CD4-positive, alpha-beta T cell treated with Interleukin-1 beta for 1 hour (primary cell): ENCODE results near the gene ADTRP.

ENCODE experiments used
- DNase-seq, 2 donors: peaks; one replicate each; pipeline ENCODE4 v3.0.0-alpha.2; 2020 to 2022

The ADTRP gene

DNA sequence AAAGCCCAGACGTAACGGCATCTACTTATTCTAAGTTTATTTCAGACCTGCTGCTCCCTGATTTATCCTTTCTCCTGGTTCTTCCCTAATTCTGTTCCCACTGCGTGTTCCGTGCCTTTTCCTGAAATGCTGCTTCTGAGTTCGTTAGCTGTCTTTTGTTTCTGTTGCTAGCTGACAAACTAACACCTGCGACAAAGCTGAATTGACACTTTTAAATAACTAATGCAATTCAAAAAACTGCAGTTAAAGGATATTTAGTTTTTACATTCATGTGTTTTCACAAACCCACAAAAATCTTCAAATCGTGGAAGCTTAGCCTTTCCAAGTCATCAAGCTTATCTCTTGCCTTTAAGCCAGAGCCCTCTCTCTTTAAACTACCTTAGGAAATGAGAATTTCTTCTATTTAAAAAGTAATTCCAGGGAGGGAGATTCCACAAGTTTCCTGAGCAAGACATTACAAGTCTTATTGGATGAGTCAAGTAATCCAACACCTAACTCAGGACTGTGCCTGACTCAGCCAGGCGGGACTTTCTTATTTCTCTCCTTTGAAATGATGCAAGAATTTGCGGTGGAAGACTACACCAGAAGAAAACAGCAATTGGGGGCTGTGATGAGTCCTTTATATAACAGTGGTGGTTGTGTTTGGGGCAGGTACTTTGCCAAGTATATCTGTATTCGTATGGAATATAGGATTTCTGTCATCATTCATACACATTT lies 6.3 kb downstream of the ADTRP start:
- peak in 1 of 2 donors; percentile 23 for DNase-seq

DNA sequence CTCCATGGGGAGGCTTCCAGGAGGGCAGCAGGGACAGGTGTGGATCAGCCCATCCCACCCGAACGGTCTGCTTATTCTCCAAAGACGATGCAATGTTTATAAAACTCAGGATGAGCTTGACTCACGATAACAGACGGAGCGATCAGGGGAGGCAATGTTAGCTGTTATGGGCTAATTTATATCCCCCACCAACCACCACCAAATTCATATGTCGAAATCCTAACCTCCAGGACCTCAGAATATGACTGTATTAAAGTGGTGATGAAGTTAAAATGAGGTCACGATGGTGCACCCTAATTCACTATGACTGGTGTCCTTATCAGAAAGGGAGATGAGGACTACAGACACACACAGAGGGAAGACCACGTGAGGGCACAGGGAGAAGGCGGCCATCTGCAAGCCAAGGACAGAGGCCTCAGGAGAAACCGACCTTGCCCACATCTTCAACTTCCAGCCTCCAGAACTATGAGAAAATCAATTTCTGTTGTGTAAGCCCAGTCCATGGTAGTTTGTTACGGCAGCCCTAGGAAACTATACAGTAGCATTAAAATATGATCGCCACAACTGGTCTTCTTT lies 7.0 kb downstream of the ADTRP start:
- no peak for DNase-seq

DNA sequence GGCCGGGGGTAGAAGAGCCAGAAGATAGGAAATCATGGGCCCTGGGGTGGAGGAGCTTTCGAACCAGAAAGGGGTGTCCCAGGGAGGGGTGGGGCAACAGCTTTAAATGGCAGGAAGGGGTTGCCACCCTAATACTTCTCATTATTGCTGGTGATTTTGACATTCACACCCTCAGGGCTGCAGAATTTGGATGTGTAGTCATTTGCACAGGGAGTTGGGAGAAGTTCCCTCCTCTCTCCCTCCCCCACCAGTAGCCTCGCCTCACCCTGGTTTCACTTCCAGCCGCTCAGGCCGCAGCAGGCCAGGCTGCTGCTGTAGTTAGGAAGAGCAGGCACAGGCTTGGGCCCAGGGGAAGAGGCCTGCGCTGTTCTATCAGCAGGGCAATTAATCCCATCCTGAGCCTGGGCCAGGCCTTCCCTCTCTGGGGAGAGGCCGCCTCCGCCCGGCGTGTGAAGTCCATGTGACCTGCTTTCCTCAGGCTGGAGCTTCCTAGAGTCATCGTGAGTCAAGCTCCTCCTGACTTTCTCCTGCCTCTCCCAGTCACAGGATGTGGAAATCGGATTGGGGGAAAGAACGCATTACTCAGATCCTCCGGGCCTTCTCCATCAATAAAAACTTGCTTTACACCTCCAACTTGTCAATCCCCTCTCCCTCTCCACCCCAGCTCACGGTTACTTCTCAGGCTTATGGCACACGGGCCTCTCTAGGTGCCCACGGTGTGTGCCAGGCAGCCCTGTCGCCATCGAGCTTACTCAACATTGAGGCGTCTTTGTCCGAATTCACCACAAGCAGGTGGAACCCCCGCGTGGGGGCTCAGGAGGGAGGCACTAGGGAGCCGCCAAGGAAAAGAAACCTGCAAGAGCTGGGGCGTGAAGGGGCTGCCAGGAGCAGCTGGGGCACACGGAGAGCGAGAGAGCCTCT lies 7.8 kb downstream of the ADTRP start:
- peak in 1 of 2 donors; percentile 68 for DNase-seq

DNA sequence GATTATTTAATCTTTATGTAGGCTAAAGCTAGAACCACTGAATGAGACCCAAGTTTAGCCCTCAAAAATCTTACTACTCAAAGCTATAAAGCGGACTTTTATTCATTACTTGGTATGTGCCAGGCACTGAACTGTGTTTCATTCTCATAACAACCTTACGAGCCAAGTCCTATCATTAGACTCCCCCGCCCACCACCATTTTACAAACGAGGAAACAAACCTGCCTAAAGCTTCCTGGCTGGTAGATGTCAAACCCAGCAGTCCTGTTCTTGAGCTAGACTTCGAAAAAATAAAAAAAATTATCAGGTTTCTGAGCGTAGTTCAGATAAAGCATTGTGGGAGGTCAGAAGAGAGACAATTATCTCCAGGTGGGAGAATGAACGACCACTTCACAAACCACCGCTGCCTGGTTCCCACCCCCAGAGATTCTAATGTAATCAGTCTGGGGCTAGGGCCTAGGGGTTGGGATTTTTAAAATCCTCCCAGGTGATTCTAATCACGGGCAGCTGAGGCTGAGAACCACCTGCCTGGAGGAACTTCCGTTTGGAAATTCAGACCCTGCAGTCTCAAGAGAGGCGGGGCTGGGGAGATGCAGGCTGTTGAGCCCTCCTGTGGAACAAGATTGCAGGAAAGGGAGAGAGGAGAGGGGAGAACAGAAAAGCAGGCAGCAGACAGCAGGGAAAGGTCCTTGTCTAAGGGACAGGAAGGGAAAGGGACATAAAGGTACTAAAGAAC lies 8.6 kb downstream of the ADTRP start:
- no peak for DNase-seq

DNA sequence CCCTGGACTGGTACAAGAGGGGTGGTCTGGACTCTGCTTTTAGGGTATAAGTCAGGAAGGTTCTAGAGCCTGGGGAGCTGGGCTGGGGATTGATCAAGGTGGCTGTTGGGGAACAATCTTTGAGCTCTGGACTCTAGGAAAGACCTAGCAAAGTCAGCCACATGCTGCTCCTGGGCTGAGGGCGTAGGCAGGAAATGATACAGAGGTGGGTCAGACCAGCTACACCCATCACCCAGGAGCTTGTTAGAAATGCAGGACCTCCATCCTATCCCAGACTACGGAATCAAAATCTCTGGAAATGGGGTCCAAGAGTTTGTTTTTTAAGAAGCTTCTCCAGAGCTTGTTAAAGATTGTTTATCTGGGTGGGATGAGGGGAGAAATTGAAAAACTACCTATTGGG lies 9.4 kb downstream of the ADTRP start:
- DNase-seq, result no peak

DNA sequence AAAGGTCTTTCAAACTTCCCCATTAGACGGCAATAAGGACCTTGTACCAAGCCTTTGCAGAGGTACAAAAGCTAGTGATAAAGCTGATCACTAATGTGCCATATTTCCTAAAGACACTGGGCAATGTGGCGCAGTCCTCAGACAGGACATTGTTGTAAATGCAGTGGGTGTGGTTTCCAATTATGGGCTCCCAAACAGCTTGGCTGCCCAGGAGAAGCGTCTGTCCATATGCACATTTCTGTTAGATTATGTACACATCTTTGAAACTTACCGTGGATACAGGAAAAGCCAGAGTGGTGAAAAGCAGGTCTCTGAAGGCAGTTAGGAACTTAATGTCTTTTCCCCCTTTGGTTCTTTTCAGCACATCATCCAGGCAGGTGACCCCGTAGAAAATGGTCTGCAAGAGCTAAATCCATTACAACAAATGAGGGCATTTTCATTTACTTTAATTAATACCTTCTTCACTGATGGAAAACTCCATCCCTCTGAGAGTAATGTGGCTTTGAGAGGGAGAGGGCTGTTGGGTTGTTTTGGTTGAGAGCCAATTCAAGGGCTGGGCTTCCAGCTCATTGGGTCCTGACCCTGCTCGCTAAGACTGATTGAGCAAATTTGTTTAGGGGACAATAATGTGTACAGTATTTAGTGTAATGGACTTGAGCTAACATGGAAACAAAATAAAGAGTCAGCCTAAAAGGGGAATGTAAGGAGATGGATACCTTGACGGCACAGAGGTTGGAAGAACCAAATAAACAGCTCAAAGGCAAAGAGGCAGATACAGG lies 10.4 kb downstream of the ADTRP start:
- DNase-seq, result no peak

DNA sequence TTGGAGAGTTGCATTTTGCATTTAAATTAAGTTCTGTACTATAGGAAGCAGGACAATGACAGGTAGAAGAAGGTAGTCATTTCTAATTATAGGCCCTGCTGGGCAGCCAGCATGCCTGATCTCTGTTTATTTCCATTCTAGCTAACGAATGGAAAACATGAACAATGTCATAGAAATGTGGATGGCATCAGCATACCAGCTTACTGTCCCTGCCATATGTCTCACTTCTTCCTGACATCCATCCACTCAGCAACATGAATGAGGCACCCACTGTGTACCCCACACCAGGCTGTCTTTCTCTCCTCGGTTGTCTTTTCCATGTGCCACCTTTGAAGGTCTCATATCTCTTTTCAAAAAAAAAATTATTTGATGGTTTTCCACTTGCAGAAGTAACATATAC lies 11.1 kb downstream of the ADTRP start:
- no peak for DNase-seq

DNA sequence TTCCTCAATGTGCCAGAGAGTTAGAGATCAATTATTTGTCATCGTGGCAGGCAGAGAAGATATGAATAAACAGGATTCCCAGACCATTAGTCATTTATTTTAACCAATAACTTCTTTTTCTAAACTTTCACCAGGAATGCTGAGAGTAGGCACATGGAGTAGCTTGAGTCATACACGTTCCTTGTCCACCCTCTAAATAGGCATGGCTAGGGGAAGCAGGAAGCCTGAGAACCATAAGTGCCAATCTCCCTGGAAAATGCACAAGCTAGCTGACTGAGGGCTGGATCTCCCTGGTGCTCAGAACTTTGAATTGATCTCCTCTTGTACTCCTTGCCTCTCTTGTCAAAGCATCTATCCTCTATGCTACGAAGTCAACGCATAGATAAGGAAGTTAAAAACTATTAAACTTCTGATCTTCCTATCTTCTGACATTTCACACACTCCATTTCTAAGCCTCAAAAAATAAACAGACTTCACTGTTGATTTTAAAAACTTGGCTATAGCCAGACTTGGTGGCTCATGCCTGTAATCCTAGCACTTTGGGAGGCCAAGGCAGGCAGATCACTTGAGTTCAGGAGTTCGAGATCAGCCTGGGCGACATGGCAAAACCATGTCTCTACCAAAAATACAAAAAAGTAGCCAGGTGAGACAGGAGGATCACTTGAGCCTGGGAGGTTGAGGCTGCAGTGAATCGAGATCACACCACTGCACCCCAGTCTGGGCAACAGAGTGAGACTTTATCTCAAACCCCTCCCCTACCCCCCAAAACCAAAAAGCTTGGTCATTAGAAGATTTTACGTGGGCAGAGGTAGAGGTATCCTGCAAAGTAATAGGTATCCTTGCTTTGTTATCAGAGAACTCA lies 11.8 kb downstream of the ADTRP start:
- DNase-seq, result no peak

DNA sequence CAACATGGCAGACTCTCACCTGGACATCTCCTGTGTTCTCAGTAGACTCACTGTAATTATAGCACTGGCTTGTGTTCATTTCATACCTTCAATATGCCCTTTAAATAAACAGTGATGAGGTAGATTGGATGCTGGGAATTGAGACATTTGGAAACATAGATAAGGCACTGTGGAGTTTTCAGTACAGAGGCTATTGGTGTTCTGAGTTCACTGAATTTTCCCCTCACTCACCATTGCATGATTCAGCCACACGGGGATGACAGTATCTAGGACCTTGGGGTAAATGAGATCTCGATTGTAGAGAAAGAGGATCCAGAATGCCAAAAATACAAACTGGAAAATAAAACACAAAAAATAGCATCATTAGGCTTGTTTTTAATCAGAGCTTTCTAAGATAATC lies 12.6 kb downstream of the ADTRP start:
- DNase-seq, result no peak

DNA sequence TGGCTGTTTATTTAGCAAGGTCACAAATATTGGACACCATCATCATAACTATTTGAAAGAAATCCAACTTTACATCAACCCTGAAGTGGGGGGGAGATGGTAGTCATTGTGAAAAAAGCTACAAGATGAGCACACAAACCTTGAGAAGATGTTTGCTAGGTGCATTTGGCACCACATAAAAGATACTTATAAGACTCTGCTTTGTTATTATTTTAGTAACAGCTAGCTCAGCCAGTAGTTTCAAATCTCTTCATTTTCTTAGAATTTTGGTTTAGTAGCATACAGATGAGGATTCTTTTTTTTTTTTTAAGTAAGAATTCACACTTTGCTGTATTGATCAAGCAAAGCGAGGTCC lies 14.4 kb downstream of the ADTRP start:
- no peak for DNase-seq

DNA sequence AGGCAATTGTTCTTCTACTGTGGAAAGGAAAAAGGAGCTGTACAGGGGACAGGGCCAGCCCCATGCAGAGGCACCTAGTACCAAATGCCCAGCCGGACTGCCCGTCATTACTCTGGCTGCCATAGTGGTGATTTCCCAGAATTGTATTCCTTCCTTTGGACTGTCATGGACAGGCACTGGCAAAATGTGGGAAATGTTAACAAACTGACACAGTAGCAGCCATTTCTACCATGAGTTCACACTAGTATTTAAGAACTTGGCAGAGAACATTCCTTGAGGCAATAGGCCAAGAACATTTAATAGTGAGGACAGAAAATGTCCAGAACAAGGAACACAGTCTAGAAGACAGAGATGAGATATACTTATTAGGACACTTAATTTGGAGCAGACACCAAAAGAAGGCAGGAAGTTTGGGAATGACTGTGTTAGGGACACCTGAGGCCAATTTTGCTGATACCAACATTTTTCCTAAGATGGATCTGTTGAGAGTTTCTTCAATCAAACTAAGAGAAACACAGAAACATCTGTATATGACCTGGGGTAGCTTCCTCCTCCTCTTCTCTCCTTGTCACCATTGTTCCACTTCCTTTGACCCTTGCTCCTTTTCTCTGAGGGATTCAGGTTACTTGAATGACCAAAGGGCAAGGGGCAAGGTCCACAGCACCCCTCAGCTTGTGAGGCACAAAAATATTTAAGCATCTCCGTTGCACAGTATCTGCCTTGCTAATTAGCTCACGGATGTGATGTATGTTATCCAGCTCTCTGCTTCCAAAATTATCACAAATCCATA lies 14.9 kb downstream of the ADTRP start:
- no peak for DNase-seq

DNA sequence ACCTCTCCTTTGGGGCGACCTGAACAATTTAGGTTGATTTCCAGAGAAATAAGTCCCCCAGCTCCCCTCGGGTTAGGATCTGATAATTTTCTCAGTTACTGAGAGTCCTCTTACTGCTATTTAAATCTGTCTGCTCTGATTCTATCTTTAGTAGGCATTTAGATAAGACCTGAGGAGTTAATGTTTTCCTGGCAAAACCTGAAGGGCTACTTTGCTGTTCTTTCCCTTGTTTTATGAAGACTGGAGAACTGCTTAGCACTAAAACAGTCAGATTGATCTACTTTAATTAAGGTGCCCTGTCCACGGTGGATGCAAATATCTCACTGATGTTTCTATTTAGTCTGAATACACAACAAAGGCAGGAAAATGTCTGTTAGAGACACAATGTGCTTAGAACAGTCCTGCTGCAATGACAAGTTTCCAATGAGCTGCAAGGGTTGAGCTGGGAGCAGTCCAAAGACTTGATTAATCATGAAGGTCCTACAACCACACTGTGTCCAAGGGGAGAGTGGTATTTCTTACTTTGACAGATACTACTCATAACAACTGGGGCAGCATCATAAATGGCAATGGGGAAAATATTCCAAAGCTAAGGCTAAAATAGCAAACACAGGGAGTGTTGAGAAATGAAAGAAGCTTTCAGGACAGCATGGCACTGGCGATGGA lies 15.7 kb downstream of the ADTRP start:
- DNase-seq, result no peak

DNA sequence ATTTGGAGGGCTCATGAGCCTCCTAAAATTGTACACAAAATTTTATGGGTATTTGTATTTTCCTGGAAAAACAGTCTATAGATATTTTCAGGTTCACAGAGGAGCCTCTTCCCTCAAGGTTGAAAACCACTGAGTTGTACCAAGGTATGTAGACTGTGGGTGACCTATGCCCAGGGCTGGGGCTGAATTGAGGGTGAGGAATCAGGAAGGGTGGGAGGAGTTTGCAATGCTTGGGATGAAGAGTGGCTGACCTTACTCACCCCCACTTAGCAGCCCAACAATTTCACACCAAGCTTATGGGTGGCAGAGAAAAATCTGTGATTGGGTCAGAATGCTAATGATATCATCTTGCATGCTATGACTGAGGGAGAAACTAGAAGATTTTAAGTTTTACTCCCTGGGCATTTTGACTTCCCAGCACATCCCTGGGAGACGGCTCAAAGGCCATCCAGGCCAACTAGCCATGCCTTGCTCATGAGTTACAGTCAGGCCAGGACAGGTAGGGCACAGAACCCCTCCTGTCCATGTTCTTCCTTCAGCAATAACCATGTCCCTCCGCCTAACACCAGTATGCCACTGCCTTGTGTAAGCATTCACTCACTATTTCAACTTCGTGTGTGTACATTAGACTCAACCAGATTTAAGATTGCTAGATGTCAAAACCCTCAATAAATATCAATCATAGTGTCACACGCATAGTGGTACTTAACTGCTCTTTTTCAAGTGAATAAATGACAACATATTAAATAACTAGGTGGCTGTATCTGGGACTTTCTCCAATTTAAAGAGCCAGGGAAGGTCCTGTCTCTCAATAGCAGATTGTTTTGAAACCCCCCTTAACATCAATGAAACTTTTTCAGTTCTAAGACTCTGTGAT lies 16.6 kb downstream of the ADTRP start:
- DNase-seq, result no peak

DNA sequence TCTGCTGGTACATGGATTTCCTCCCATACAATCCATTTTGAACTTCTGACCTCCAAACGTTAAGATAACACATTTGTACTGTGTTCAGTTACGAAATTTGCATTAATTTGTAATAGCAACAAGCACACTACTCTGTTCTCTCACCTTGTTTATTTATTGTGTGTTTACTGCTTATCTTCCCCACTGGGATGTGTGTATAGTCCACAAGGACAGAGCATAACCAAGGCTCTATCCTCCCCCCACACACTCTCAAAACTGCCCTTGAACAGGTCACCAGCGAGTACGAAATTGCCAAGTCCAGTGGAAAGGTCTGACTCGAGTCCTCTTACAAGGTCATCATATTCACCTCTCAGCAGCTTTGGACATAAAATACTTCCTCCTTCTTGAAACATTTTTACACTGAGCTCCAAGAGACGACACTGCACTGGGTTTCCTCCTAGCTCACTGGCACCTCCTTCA lies 18.6 kb downstream of the ADTRP start:
- DNase-seq, result no peak

DNA sequence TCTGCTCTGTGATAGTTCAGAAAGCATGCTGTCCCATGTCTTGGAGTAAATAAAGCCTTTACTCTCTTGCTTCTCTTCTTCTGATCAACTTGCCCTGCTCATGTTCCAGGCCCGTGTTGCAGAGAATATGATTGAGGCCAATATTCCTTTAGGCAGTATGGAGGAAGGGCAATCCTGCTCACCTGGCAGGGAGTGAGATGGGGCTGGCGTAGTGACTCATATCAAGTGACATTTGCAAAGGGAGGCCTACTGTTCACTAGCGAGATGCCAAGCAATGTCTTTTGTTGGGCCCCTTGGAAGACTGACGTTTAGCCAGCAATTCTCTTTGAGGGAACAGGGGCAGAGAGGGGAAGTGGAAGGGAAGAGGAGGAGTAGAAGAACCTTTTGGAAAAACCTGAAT lies 19.7 kb downstream of the ADTRP start:
- no peak for DNase-seq

DNA sequence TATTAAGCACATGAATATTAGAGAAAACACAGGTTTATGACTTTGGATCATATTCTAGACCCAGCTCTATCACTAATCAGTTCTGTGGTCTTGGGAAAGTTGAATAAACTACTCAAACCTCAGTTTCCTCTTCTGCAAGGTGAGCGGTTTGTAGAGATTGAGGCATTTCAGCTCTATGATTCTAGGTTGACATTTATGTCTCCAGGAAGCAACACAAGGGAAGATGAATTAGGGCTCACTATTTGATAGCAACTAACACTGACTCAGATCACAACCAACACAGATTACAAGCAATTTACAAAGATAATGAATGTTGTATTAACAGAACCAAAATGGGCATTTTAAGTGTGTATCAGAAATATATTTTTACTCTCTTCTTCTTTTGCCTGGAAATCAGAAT lies 21.9 kb downstream of the ADTRP start:
- no peak for DNase-seq

DNA sequence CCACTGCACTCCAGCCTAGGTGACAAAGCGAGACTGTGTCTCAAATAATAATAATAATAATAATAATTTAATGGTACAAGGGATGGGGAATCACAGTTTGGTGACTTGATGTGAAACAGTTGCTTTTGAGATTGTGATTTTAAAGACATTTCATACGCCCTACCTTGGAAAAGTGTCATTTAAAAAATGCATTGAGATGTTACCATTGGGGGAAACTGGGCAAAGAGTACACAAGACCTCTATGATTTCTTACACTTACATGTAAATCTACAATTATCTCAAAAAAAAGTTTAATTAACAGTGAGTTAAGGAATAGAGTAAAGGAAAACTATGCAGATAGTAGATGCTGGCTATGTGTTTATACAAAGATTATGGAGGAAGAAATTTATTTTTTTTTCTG lies 22.3 kb downstream of the ADTRP start:
- DNase-seq, result no peak

DNA sequence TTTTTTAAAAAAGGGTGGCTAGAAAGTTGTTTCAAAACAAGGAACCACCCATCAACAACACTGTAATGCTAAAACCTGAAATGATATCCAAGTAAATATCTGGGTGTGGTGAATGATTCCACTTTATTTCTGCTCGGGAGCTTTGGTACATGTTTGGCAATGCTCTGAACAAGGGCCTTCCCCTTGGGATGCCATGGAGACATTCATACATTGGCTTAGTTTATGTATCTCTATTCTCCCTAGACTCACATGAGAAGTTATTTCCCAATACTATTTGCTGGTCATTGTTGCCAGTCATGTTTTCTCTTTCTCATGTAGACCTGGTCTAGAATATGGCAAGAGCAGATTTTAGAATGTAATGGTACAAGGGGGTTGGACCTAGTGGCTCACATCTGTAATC lies 22.9 kb downstream of the ADTRP start:
- DNase-seq, result no peak
